Renal cortical epithelial cell (primary cell): Measurements from ENCODE around the gene INHBB. TPM values are rescaled to one million over a fixed set of nuclear protein-coding genes. Genes with fewer than 3 reads are reported as not detected.
A peak's percentile ranks its signal among the peaks of the same experiment; 100 is the strongest.

ENCODE experiments used
- DNase-seq: peaks from one replicate; pipeline ENCODE4 v3.0.0-alpha.2; 2011; ENCODE audit warnings: low read depth
- total RNA-seq: library from RNA; depleted of rRNA; stranded (reverse); fragments of >200 nt; gene quantifications from 2 replicates; pipeline ENCODE4 v1.2.3, GENCODE V29; 2014

Gene INHBB
- total RNA-seq, 1 donor from 2014 or later: 3.0 TPM

GRCh38 chr2:120396861-120397811 is 51.2 kb downstream of the INHBB start:
- DNase-seq: peak; percentile 54

GRCh38 chr2:120398051-120398995 is 52.4 kb downstream of the INHBB start:
- peak; percentile 64 for DNase-seq

GRCh38 chr2:120398996-120399888 is 53.3 kb downstream of the INHBB start:
- DNase-seq: peak; percentile 90

GRCh38 chr2:120399889-120400240 is 53.9 kb downstream of the INHBB start:
- no peak for DNase-seq

GRCh38 chr2:120400551-120400950 is 54.6 kb downstream of the INHBB start:
- DNase-seq: no peak

Other genes with a start within 250 kb of the INHBB start
- gene TMEM185B, start 122.7 kb upstream of the INHBB start, total RNA-seq: 39.6 and 54.2 TPM in 2 replicates
- 84.0 and 108 TPM in 2 replicates for gene RALB, start 93.3 kb upstream of the INHBB start, total RNA-seq